Left lung (tissue), 10 donors: ENCODE measurements around the gene GRPEL2. TPM values are rescaled to one million over a fixed set of nuclear protein-coding genes. Genes with fewer than 3 reads are reported as not detected.

ENCODE experiments used
- ATAC-seq: fragments of 200-7000 bp; cut with Tn5 transposase; one replicate; pipeline ENCODE4 v1.9.1; 2020; ENCODE audit warnings: moderate library complexity
- DNase-seq, 4 donors: peaks; one replicate each; pipeline ENCODE4 v3.0.0-alpha.2; 2013 to 2020
- H3K27ac ChIP-seq, 2 donors: fragments of 200-600 bp; sonication (generic) in 1 of 2; one replicate each; pipeline versions ENCODE4 v1.5.0 to v1.8.0; 2020 to 2021
- H3K27me3 ChIP-seq, 2 donors: fragments of 200-600 bp; sonication (generic) in 1 of 2; one replicate each; pipeline versions ENCODE4 v1.5.0 to v1.8.0; 2020 to 2021
- H3K36me3 ChIP-seq, 2 donors: fragments of 200-600 bp; sonication (generic) in 1 of 2; one replicate each; pipeline versions ENCODE4 v1.5.0 to v1.8.0; 2020 to 2021
- H3K4me1 ChIP-seq, 2 donors: fragments of 200-600 bp; one replicate each; pipeline ENCODE4 v1.8.0; 2021
- H3K4me3 ChIP-seq, 2 donors: fragments of 200-600 bp; sonication (generic) in 1 of 2; one replicate each; pipeline versions ENCODE4 v1.5.0 to v1.8.0; 2020 to 2021; ENCODE audit warnings: mild to moderate bottlenecking in 1 of 2
- H3K9me3 ChIP-seq, 2 donors: fragments of 200-600 bp; sonication (generic) in 1 of 2; one replicate each; pipeline versions ENCODE4 v1.5.0 to v1.8.0; 2020 to 2021
- CTCF ChIP-seq, 2 donors: fragments of 200-600 bp; sonication (generic) in 1 of 2; IDR thresholded peaks; one replicate each; pipeline versions ENCODE4 v1.5.0 to v1.8.0; 2021; ENCODE audit warnings: antibody characterized with exemption in 2 of 2
- intact Hi-C, 2 donors: fragments of 100-400 bp; cut with DNase I; formaldehyde crosslinking; loops; one replicate each; pipeline versions ENCODE4 v1.11.2 to v1.14.2; 2022
- polyA plus RNA-seq, 6 donors: library from polyadenylated mRNA; unstranded; fragments of 120-200 nt; gene quantifications; one replicate each; pipeline ENCODE4 v1.2.1, GENCODE V29; 2013; ENCODE audit not compliant: insufficient read length in 6 of 6
- total RNA-seq, 2 donors: library from RNA; stranded (reverse); fragmentation: NEBNext Ultra II Directional; extraction: Animal tissue kit (Norgen Biotek cat#: 25700); gene quantifications; one replicate each; pipeline ENCODE4 v1.2.1, GENCODE V29; 2021
- donor health status: DM: no; HTN: yes; CAD: no.
- donor health status: DM: no; HTN: no; CAD: no.

GRPEL2 gene
- total and polyA plus RNA-seq, 8 donors, result 12.3 to 25.1 (median 24.2) TPM

- peaks cover 0 to 12% of the 10 kb centered on the region in 2 donors for H3K36me3 ChIP-seq
- ATAC-seq (no peak), DNase-seq (no peak)
- no peaks in the 10 kb centered on the region for H3K9me3 ChIP-seq
- no peaks in the 10 kb centered on the region for H3K4me1 ChIP-seq
- intact Hi-C loops, result no loop called here
- H3K27ac ChIP-seq, result no peak overlapping the region
- no peak for TF ChIP-seq CTCF (IDR thresholded peaks at IDR 0.05)
- no peak overlapping the region for H3K4me3 ChIP-seq
- no peaks in the 10 kb centered on the region for H3K27me3 ChIP-seq
These were observed 11.4 kb upstream of the GRPEL2 start for GRCh38 chr5:149333711-149334443.

- no peak overlapping the region for H3K4me3 ChIP-seq
- ATAC-seq (no peak), DNase-seq (no peak)
- intact Hi-C loops, result no loop called here
- no peak for TF ChIP-seq CTCF (IDR thresholded peaks at IDR 0.05)
- no peak overlapping the region for H3K27ac ChIP-seq
- peaks cover 0 to 9% of the 10 kb centered on the region in 2 donors for H3K36me3 ChIP-seq
- no peaks in the 10 kb centered on the region for H3K27me3 ChIP-seq
- no peaks in the 10 kb centered on the region for H3K9me3 ChIP-seq
- H3K4me1 ChIP-seq, result no peaks in the 10 kb centered on the region
These were observed 7.6 kb upstream of the GRPEL2 start for GRCh38 chr5:149337736-149338135.

GRCh38 chr5:149338364-149338763 is 6.9 kb upstream of the GRPEL2 start:
- no peak for TF ChIP-seq CTCF (IDR thresholded peaks at IDR 0.05)
- Histone ChIP-seq H3K4me3 (no peak overlapping the region), H3K4me1 (no peaks in the 10 kb centered on the region), H3K27ac (no peak overlapping the region), H3K27me3 (no peaks in the 10 kb centered on the region), H3K9me3 (no peaks in the 10 kb centered on the region), H3K36me3 (peaks cover 0 to 6% of the 10 kb centered on the region in 2 donors)
- intact Hi-C loops, result no loop called here
- DNase-seq (no peak), ATAC-seq (peak; percentile 11)

DNA sequence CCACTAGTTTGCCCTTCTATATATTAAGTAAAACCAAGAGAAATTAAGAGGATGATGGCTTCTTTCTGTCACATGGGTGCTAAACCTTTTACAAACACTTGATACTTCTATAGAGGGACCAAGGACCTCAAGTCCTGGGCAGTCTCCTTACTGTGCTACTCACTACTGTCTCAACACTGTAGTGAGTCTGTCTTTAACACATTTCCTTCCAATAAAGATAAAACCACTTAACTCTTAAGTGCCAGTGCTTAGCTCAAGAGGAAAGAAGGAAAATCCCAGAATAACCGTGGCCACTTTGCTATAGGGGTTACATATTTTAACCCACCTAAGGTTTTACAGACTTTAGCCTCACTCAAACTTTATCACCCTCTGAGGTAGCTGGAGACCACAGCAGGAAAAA is 4.4 kb upstream of the GRPEL2 start:
- no peak overlapping the region for H3K27ac ChIP-seq
- H3K36me3 ChIP-seq, result peaks cover 0 to 4% of the 10 kb centered on the region in 2 donors
- H3K9me3 ChIP-seq, result no peaks in the 10 kb centered on the region
- no peaks in the 10 kb centered on the region for H3K27me3 ChIP-seq
- peaks cover 0 to 16% of the 10 kb centered on the region in 2 donors for H3K4me1 ChIP-seq
- intact Hi-C loops, result no loop called here
- DNase-seq (no peak), ATAC-seq (peak; percentile 21)
- no peak for TF ChIP-seq CTCF (IDR thresholded peaks at IDR 0.05)
- H3K4me3 ChIP-seq, result no peak overlapping the region

- intact Hi-C loops, result no loop called here
- Histone ChIP-seq H3K36me3 (no peaks in the 10 kb centered on the region), H3K4me3 (no peak overlapping the region), H3K4me1 (peaks cover 0 to 23% of the 10 kb centered on the region in 2 donors), H3K27me3 (no peaks in the 10 kb centered on the region), H3K27ac (no peak overlapping the region), H3K9me3 (no peaks in the 10 kb centered on the region)
- no peak for ATAC-seq
- no peak for TF ChIP-seq CTCF (IDR thresholded peaks at IDR 0.05)
- no peak for DNase-seq
These were observed 3.4 kb upstream of the GRPEL2 start for GRCh38 chr5:149341876-149342275.
